Lower lobe of right lung (tissue), 2 donors: ENCODE results near the gene SOX9. TPM values are rescaled to one million over a fixed set of nuclear protein-coding genes. Genes with fewer than 3 reads are reported as not detected.

Experiments
- ATAC-seq, 2 donors: fragments of 200-7000 bp; cut with Tn5 transposase; one replicate each; pipeline ENCODE4 v1.9.1; 2020 to 2022; ENCODE audit warnings: mild to moderate bottlenecking in 2 of 2, moderate library complexity in 2 of 2
- DNase-seq: peaks from one replicate; pipeline ENCODE4 v3.0.0-alpha.2; 2020
- H3K27ac ChIP-seq: fragments of 200-600 bp; one replicate; pipeline ENCODE4 v1.8.0; 2022
- H3K27me3 ChIP-seq: fragments of 200-600 bp; one replicate; pipeline ENCODE4 v1.8.0; 2022; ENCODE audit warnings: low read depth
- H3K36me3 ChIP-seq: fragments of 200-600 bp; one replicate; pipeline ENCODE4 v1.8.0; 2022; ENCODE audit warnings: mild to moderate bottlenecking
- H3K4me1 ChIP-seq: fragments of 200-600 bp; one replicate; pipeline ENCODE4 v1.8.0; 2022
- H3K4me3 ChIP-seq: fragments of 200-600 bp; one replicate; pipeline ENCODE4 v1.8.0; 2022; ENCODE audit warnings: mild to moderate bottlenecking
- H3K9me3 ChIP-seq: fragments of 200-600 bp; one replicate; pipeline ENCODE4 v1.8.0; 2022
- CTCF ChIP-seq: fragments of 200-600 bp; IDR thresholded peaks from one replicate; pipeline ENCODE4 v1.8.0; 2022; ENCODE audit warnings: antibody characterized with exemption, mild to moderate bottlenecking
- intact Hi-C: fragments of 100-400 bp; cut with DNase I; formaldehyde crosslinking; loops from one replicate; pipeline ENCODE4 v1.11.0; 2022
- total RNA-seq: library from RNA; stranded (reverse); fragmentation: NEBNext Ultra II Directional; extraction: Animal tissue kit (Norgen Biotek cat#: 25700); gene quantifications from one replicate; pipeline ENCODE4 v1.2.1, GENCODE V29; 2021
- donor health status: DM: no; HTN: yes; CAD: no; lungs with severe emphysema.

The SOX9 gene
- total RNA-seq, 1 donor from 2014 or later: 4.3 TPM

GRCh38 chr17:72116661-72117521 lies 3.9 kb upstream of the SOX9 start:
- peaks cover 78% of the 10 kb centered on the region for H3K27me3 ChIP-seq

GRCh38 chr17:72117535-72118334 lies 3.1 kb upstream of the SOX9 start:
- peaks cover 84% of the 10 kb centered on the region for H3K27me3 ChIP-seq
- peak overlapping the region; percentile 43 for H3K4me3 ChIP-seq
- no peaks in the 10 kb centered on the region for H3K36me3 ChIP-seq
- H3K27ac ChIP-seq: no peak overlapping the region
- intact Hi-C loops: loop anchor here (10.0 kb wide), 1 partner anchor 643 kb away; no protein-coding TSS in a partner anchor
- no peak for DNase-seq
- TF ChIP-seq CTCF: no peak
- peaks cover 35% of the 10 kb centered on the region for H3K4me1 ChIP-seq
- H3K9me3 ChIP-seq: no peaks in the 10 kb centered on the region
- ATAC-seq: no peak

More at GRCh38 chr17:72116661-72117521, 3.9 kb upstream of the SOX9 start:
- TF ChIP-seq CTCF: no peak
- DNase-seq: no peak
- peaks cover 28% of the 10 kb centered on the region for H3K4me1 ChIP-seq
- H3K9me3 ChIP-seq: no peaks in the 10 kb centered on the region
- peak overlapping the region; percentile 43 for H3K4me3 ChIP-seq
- intact Hi-C loops: loop anchor here (10.0 kb wide), 1 partner anchor 642 kb away; no protein-coding TSS in a partner anchor
- H3K27ac ChIP-seq: no peak overlapping the region
- no peaks in the 10 kb centered on the region for H3K36me3 ChIP-seq
- peak in 1 of 2 donors; percentile 13 for ATAC-seq

GRCh38 chr17:72118335-72119076 lies 2.3 kb upstream of the SOX9 start:
- Histone ChIP-seq H3K36me3 (no peaks in the 10 kb centered on the region), H3K27me3 (peaks cover 85% of the 10 kb centered on the region), H3K4me3 (peak overlapping the region; percentile 43), H3K9me3 (no peaks in the 10 kb centered on the region), H3K4me1 (peaks cover 42% of the 10 kb centered on the region), H3K27ac (no peak overlapping the region)
- ATAC-seq: peak in 1 of 2 donors; percentile 28
- intact Hi-C loops: loop anchor here (10.0 kb wide), 1 partner anchor 644 kb away; no protein-coding TSS in a partner anchor
- no peak for DNase-seq
- peak; percentile 75 for TF ChIP-seq CTCF

- peaks cover 3% of the 10 kb centered on the region for H3K36me3 ChIP-seq
- DNase-seq (no peak), ATAC-seq (no peak)
- H3K9me3 ChIP-seq: no peaks in the 10 kb centered on the region
- H3K27ac ChIP-seq: no peak overlapping the region
- TF ChIP-seq CTCF: no peak
- H3K4me1 ChIP-seq: peaks cover 43% of the 10 kb centered on the region
- peaks cover 90% of the 10 kb centered on the region for H3K27me3 ChIP-seq
- intact Hi-C loops: loop anchor here (10.0 kb wide), 1 partner anchor 644 kb away; no protein-coding TSS in a partner anchor
- peak overlapping the region; percentile 59 for H3K4me3 ChIP-seq
These were observed 1.5 kb upstream of the SOX9 start for GRCh38 chr17:72119077-72119872.
